ENCODE measurements around the gene SYT11.

SYT11 gene

DNA sequence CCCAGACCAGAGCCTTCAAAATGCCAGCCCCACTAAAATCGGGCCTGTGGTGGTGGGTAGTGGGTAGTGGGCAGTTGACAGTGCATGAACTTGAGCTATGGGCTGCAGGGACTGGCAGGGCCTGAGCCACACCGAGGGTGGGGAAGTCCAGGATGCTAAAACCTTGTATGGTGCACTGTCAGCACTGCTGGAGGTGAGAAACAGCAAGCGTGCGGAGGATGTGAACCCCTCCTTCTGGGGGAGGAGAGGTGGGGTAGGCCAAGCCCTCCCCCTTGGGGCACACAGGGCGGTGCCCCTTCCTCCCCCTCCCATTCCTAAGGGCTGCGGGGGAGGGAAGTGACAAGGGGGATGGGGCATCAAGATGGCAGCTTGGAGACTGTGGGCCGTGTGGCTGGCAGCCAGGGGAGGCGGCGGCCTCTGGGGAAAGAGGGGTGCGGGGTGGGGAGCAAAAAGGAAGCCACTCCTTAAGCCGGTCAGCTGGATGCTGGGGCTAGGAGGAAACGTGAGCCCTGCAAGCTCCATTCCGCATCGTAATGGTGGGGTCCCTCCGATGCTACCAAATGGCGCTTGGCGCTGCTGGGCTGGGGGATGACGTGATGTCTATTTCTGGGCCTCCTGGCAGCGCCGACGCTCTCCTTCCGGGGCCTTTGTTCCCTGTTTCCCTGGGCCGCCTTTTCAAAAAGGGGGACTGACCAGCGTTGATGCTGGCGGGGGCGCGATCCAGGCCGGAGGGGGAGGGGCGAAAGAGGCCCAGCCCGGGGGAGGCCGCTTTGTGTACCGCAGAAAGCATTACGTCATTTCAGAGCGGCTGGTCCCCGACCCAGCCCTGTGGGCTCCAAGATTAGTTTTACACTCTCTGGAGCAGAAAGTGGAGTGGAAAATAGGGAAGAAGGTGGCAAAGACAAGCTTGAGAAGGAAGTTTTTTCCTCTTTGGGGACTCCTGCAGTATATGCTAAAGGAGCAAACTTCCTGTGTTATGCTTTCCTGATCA lies 809 bp downstream of the SYT11 start:
- DNase-seq (ENCODE audit: insufficient read length, low spot score): peak; percentile 44
- no peak for FAIRE-seq

DNA sequence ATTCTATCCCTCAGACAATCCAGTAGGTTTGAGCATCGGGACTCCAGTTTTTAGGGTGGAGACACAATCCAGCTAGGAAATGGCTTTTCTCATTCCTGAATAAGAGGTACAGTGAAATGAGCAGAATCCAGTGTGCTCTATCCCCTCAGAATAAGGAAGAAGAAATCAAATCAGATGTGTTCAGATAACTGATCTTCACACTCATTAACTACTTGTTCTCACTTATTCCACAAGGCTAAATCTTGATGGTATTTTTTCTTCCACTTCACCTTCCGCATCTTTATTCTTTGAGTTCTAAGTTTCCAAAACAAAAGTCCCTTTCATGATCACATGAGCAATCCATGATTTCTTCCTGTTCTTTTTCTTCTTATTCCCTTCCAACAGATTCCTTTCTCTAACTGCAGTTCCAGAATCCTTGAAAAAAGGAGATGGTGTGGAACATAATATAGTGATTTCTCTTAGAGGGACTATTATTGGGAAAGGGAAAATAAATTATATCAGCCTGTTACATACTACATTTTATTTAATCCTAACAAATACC lies 1.7 kb downstream of the SYT11 start:
- FAIRE-seq: no peak
- no peak for DNase-seq (ENCODE audit: insufficient read length, low spot score)

DNA sequence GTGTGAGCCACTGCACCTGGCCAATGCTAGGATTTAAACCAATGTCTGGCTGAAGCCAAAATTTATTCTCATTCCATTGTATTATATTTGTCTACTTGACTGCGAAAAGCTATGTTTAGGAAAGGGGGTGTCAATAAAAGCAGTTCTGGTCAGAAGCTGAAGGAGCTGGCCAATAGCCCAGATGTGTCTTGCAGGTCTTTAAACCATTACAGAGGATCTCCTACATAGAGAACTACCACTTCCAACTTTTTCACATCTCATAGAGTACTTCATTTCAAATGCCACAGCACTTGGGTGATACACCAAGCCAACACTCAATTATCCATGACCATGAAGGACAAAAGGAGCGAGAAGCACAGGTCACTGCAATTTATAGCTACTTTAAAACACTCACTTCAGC lies 2.5 kb downstream of the SYT11 start:
- FAIRE-seq: no peak

GRCh38 chr1:155864393-155864792 lies 5.0 kb downstream of the SYT11 start:
- FAIRE-seq (no peak), DNase-seq (ENCODE audit: insufficient read length, low spot score) (no peak)

More for the DNA sequence above, 2.5 kb downstream of the SYT11 start:
- no peak for DNase-seq (ENCODE audit: insufficient read length, low spot score)

GRCh38 chr1:155867766-155868165 lies 8.4 kb downstream of the SYT11 start:
- DNase-seq (ENCODE audit: insufficient read length, low spot score): no peak
- FAIRE-seq: no peak

GRCh38 chr1:155871390-155871789 lies 12.0 kb downstream of the SYT11 start:
- DNase-seq (ENCODE audit: insufficient read length, low spot score): no peak
- FAIRE-seq: no peak

DNA sequence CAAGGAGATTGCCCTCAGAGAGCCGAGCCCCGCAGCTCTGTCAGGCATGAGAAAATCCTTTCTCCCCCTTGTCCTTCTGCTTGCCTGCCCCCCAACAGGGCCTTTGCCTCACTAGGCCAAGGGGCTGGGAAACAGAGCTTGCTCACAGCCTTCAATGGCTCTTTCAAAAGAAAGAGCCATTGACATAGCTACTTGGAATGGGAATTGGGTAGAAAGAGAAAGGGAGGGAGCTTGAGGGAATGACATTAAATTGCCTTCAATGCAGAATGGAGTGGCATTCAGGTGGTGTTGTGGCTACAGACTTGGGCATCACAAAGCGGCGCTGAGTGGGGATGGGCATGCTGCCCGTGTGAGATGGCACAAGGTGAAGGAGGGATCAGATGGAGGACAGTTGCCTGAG lies 13.2 kb downstream of the SYT11 start:
- no peak for FAIRE-seq

DNA sequence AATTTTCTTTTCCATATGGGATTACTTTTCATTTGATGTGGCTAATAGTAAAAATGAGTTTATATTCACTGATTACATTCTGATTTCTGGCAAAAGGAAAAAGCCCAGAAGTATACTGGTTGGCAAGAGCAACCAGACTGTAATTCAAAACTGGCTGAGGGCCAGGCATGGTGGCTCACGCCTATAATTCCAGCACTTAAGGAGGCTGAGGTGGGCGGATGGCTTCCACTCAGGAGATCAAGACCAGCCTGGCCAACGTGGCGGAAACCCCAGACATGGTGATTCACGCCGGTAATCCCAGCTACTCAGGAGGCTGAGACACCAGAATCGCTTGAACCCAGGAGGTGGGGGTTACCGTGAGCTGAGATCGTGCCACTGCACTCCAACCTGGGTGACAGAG lies 14.5 kb downstream of the SYT11 start:
- DNase-seq (ENCODE audit: insufficient read length, low spot score): no peak
- no peak for FAIRE-seq

More for the DNA sequence above, 13.2 kb downstream of the SYT11 start:
- DNase-seq (ENCODE audit: insufficient read length, low spot score): no peak

DNA sequence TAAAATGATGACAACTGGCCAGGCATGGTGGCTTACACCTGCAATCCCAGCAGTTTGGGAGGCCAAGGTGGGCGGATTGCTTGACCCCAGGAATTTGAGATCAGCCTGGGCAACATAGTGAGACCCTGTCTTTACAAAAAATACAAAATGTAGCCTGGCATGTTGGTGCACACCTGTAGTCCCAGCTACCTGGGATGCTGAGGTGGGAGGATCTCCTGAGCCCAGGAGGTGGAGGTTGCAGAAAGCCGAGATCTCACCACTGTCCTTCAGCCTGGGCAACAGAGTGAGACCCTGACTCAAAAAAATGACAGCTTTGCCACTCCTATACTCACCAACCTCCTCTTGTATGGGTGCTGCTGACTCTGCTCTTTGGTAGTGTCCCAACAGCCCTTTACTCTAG lies 18.6 kb downstream of the SYT11 start:
- DNase-seq (ENCODE audit: insufficient read length, low spot score): no peak
- FAIRE-seq: no peak

DNA sequence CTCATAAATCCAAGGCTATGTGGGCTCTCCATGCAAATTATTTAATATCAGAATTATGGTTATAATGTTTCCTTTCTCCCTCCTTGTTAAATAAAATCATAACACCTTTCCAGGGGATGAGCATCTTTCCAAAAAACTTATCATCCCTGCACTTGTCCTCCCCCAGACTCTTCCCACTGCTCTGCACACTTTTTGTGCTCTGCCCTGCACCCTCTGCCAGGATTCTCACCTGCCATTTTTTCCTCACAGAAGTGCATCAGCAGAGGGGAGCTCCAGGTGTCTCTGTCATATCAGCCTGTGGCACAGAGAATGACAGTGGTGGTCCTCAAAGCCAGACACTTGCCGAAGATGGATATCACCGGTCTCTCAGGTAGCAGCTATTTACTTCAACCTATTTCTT lies 20.9 kb downstream of the SYT11 start:
- no peak for DNase-seq (ENCODE audit: insufficient read length, low spot score)
- FAIRE-seq: no peak

DNA sequence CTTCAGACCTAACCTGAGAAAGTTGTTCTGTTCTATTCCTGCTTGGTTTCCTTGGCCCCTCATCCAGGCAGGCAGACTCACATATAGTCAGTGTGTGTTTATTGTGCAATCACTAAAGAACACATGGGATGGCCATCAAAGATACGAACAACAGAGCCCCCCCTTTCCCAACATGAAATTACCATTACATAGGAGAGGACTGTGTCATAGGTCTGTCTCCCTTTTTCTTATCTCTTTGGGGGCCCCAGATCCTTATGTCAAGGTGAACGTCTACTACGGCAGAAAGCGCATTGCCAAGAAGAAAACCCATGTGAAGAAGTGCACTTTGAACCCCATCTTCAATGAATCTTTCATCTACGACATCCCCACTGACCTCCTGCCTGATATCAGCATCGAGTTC lies 21.6 kb downstream of the SYT11 start:
- no peak for FAIRE-seq
- DNase-seq (ENCODE audit: insufficient read length, low spot score): no peak

DNA sequence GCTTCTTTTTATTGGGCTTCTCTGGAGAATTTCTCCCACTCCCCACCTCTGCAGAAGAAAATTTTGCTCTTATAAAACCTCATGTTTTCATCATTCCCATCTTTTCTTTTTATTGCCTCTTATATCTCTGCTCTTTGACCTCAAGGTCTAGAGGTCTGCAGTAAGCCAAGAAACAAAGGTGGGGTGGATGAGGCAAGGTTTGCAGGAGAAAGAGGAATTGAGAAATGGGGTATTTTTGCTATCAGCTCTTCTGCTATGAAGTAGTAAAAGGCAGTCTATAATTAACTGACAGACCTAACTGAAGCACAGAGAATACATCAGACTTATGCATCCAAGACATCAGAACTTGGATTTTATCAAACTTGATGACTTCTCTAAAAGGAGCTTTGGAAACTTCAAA lies 22.9 kb downstream of the SYT11 start:
- FAIRE-seq (peak; percentile 76), DNase-seq (ENCODE audit: insufficient read length, low spot score) (peak; percentile 18)

DNA sequence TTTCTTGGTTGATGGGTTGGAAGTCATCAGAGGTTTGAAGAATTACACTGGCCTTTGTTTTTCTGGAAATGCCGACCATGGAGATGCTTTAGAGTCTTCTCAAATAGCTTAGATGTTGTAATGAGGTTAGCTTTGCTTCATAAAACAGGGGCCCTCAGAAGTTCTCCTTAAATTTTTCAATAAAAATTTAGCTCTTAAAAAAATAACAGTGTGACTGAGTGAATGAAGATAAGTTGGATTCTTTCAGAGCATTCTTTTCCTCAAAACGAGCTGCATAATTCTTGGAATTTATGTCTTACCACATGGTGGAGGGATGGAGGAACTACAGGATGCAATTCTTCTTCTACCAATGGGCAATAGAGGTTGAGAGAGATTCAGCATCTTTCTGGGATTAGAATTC lies 23.4 kb downstream of the SYT11 start:
- FAIRE-seq (no peak), DNase-seq (ENCODE audit: insufficient read length, low spot score) (no peak)

- FAIRE-seq (no peak), DNase-seq (ENCODE audit: insufficient read length, low spot score) (no peak)
These were observed 24.9 kb downstream of the SYT11 start for GRCh38 chr1:155884031-155884960.

GRCh38 chr1:155884982-155885381 lies 25.6 kb downstream of the SYT11 start:
- no peak for DNase-seq (ENCODE audit: insufficient read length, low spot score)
- no peak for FAIRE-seq

DNA sequence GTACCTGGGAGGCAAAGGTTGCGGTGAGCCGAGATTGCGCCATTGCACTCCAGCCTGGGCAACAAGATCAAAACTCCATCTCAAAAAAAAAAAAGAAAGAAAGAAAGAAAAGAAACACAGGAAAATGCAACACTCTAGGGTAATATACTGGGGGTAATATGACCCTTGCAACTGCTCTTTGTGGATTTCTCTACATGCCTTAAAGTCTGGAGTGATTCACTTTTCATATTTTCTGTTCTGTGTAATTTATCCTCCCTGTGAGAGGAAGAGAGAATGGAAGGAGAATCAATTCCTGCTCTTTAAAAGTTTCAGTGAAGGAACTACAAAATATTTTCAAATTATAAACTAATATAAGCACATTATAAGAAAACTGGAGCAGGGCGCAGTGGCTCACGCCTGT lies 29.1 kb downstream of the SYT11 start:
- no peak for FAIRE-seq
- no peak for DNase-seq (ENCODE audit: insufficient read length, low spot score)

- FAIRE-seq (no peak), DNase-seq (ENCODE audit: insufficient read length, low spot score) (no peak)
These were observed 30.2 kb downstream of the SYT11 start for GRCh38 chr1:155889566-155889965.

DNA sequence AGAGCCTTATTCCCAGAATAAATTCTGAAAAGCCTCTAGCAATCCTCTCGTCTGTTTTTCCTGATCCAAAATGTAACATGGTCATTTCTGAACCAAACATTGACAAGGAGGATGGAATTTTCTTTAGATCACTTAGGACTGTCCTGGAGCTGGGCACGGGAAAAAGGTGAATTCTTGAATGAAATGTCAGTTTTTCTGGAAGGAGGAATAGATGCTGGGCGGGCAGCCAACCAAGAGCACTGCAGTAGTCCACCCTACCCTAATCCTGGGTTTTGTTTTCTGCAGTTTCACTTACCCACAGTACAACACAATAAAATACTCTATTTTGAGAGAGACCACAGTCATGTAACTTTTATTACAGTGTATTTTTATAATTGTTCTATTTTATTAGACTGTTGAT lies 30.9 kb downstream of the SYT11 start:
- FAIRE-seq: no peak
- no peak for DNase-seq (ENCODE audit: insufficient read length, low spot score)

GRCh38 chr1:155892796-155893195 lies 33.4 kb downstream of the SYT11 start:
- FAIRE-seq (no peak), DNase-seq (ENCODE audit: insufficient read length, low spot score) (no peak)

DNA sequence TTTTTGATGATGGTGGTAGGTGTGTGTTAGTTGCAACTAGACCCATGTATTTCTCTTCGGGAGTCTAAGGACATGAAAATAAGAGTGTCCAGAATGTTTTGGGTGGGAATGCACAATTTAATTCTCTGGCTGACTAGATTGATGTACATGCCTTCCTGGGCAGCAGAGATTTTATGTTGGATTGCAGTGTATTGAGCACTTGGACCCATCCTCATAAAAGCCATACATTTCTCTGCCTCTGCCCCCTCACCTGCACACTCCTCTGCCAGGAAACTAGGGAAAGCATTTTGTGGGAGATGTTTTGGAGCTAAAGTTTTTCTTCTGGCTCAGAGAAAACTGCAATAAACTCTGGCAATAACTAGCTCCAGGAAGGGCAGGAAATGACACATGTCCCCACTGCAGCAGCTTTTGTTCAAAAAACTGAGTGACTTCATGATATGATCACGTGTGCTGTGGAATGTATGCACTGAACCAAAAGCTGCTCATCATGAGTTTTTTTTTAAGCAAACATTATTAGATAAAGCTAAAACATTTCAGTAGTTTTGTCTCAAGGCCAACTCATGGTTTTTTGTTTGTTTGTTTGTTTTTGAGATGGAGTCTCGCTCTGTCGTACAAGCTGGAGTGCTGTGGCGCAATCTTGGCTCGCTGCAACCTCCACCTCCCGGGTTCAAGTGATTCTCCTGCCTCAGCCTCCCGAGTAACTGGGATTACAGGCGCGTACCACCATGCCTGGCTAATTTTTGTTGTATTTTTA lies 34.2 kb downstream of the SYT11 start:
- FAIRE-seq (no peak), DNase-seq (ENCODE audit: insufficient read length, low spot score) (no peak)
